ENCODE measurements around the gene AOC2.
"Not testable (repeated sequence)": the region's sequence is repeated elsewhere in the genome, so short reads cannot be mapped to it uniquely, and the experiment has no call there.

Gene AOC2

GRCh38 chr17:42882166-42882565 lies 37.8 kb downstream of the AOC2 start:
- no peak for DNase-seq

GRCh38 chr17:42883802-42884558 lies 39.6 kb downstream of the AOC2 start:
- peak; percentile 93 for DNase-seq

GRCh38 chr17:42885806-42886205 lies 41.4 kb downstream of the AOC2 start:
- DNase-seq = not testable (repeated sequence)

- DNase-seq = no peak
These were observed 42.1 kb downstream of the AOC2 start for GRCh38 chr17:42886283-42887176.

- DNase-seq = no peak
These were observed 45.4 kb downstream of the AOC2 start for GRCh38 chr17:42889809-42890208.

GRCh38 chr17:42891539-42892152 lies 47.3 kb downstream of the AOC2 start:
- peak; percentile 87 for DNase-seq

GRCh38 chr17:42893359-42893758 lies 49.0 kb downstream of the AOC2 start:
- DNase-seq = no peak

GRCh38 chr17:42894283-42895184 lies 50.2 kb downstream of the AOC2 start:
- DNase-seq = no peak

- peak; percentile 84 for DNase-seq
These were observed 50.8 kb downstream of the AOC2 start for GRCh38 chr17:42895185-42895555.

- DNase-seq = no peak
These were observed 53.9 kb downstream of the AOC2 start for GRCh38 chr17:42898147-42898811.

- DNase-seq = not testable (repeated sequence)
These were observed 55.6 kb downstream of the AOC2 start for GRCh38 chr17:42899981-42900380.

Measured in islet precursor cell (in vitro differentiated cells).